GM18517 (cell line): ENCODE measurements around the gene PROM1.

Experiments used
- ATAC-seq: cut with Tn5 transposase; IDR thresholded peaks from one replicate; pipeline ENCODE4 v1.9.1; 2021; ENCODE audit warnings: mild to moderate bottlenecking, moderate library complexity; ENCODE audit not compliant: unreplicated experiment

The PROM1 gene

GRCh38 chr4:15992167-15992485 lies 91.7 kb downstream of the PROM1 start:
- no peak for ATAC-seq

- no peak for ATAC-seq
Measured at GRCh38 chr4:15990570-15991285, 93.1 kb downstream of the PROM1 start.

- no peak for ATAC-seq
Measured at GRCh38 chr4:15989424-15989823, 94.4 kb downstream of the PROM1 start.

- no peak for ATAC-seq
Measured at GRCh38 chr4:15988222-15988621, 95.6 kb downstream of the PROM1 start.

- ATAC-seq, result no peak
Measured at GRCh38 chr4:15986907-15987306, 96.9 kb downstream of the PROM1 start.

DNA sequence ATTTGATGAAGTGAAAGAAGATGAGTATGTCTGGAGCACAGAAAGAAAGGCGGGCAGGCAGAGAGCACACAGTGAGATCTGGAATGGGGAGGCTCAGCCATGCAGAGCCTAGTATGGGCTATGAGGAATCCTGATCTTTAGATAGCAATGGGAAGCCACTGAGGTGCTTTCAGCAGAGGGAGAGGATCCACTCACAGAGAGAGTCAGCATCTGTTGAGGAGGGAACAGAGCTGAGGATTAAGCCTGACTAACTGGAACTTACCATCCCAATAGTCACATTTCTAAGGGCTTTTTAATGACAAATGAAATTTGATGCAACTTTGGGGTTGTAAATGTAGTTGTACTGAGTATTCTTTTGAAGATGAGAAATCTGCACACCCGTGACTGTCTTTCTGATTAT lies 100.2 kb downstream of the PROM1 start:
- no peak for ATAC-seq

DNA sequence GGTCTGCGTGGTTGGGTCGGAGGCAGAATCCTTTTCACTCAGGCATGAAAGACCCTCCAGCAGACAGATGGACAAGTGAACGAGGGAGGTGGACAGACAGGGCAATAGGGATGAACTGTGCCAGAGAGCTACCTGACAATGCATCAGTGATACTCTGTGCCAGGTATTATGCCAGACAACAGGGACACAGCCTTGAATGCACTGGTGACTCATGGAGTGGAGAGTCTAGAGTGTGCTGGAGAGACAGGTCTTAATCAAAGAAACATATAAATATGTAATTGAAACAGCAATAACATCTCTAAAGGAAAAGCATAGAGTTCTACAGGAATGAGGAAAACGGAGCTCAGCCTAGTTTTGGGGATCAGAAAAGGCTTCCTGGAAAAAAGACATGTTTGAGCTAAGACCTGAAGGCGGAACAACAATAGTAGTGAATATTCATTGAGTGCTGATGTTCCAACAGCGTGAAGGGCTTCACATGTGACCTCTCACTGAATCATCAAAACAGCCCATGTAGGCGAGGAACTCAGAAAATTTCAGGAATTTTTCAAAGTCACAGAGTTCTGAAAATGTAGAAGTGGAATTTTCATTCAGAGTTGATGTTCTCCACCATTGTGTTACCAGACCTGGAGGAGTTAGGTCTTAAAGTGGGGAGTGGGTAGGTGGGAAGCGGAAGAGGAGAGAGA lies 100.8 kb downstream of the PROM1 start:
- ATAC-seq, result no peak

DNA sequence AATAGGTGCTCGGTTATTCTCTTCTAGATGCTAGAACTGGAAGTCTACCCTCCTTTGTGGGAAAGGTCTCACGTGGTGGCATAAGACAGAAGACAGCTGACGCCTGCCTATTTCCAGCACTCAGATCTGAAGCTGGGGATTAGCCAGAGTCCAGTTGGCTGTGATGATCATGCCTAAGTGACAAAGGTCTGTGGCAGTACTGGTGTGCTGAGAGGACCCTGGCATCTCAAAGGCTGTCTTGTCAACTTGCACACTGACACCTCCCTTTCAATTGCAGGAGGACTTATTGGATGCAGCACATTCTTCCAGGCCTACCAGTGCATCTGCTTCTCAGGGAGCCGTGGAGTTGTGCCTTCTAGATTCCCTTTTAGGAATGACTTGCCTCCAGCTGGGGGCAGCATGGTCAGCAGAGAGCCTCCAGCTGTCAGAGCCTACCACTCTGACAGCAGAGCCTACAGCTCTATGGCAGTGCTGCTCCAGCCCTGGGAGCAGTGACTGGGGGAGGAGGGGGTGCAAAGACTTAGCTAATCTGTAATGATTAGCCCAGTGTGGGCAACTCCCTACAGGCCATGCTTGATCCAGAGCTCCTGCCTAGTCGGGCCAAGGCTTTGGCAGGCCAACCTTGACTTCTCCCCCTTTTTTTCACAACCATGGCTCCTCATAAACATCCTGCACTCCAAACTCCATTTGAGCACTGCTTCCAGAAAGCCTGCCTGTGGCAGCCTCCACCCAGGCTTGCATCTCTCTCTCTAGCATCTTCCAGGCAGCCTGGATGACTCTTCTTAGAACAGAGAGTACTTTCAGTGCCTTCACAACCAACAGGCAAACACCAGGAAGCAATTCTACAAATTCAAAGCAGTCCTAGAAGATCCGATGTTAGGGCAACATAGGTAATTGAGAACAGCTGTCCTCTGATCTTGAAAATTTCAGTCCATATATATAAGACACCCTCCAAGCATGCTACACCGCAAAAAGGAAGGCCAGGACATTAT lies 107.1 kb downstream of the PROM1 start:
- ATAC-seq, result no peak

GRCh38 chr4:15971068-15971801 lies 112.6 kb downstream of the PROM1 start:
- no peak for ATAC-seq

GRCh38 chr4:15968551-15969300 lies 115.1 kb downstream of the PROM1 start:
- ATAC-seq, result no peak

GRCh38 chr4:15965325-15965724 lies 118.5 kb downstream of the PROM1 start:
- no peak for ATAC-seq

GRCh38 chr4:15964159-15964558 lies 119.7 kb downstream of the PROM1 start:
- ATAC-seq, result no peak

DNA sequence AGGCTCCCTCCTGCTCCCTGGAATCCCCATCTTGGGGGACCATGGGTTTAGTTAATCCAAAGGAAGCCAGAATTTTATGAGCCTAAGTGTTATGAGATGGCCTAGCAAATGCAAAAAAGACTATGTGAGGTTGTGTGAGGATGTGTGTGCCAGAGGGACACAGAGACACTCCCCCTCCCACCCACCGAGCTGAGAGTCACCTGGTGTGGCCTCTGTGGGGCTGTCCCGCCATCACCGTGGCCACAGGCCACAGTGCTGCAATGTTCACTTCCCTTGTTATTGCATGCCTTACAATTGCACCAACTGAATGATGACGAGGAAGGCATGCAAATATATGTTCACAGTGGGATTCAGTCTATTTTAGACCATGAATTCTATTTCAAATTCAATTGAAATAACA lies 120.2 kb downstream of the PROM1 start:
- no peak for ATAC-seq

DNA sequence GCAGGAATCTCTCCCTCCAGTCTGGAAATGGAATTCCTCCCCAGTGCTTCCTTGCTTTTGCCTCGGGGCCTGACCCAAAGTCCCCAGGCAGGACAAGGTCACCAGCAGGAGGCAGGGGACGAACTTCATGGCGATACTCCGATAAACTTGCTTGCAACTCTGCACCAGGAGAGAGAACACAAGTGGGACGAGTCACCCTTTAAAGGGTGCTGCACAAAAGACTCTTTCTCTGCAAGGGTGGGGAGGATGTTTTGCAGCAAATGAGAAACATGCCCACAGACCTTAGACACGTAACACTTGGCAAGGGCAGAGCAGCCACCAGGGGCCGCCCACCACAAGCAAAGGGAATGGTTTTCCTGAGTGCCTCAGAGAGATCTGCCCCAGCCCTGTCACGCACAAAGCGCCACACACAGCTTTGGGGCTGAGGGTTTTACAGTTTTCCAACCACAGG lies 120.8 kb downstream of the PROM1 start, which contains the start of gene FGFBP2:
Gene FGFBP2, minus strand, starts transcription at position 175 of the 451 bp plus-strand sequence. Its CDS starts 46 bp downstream, at position 129.
- no peak for ATAC-seq

DNA sequence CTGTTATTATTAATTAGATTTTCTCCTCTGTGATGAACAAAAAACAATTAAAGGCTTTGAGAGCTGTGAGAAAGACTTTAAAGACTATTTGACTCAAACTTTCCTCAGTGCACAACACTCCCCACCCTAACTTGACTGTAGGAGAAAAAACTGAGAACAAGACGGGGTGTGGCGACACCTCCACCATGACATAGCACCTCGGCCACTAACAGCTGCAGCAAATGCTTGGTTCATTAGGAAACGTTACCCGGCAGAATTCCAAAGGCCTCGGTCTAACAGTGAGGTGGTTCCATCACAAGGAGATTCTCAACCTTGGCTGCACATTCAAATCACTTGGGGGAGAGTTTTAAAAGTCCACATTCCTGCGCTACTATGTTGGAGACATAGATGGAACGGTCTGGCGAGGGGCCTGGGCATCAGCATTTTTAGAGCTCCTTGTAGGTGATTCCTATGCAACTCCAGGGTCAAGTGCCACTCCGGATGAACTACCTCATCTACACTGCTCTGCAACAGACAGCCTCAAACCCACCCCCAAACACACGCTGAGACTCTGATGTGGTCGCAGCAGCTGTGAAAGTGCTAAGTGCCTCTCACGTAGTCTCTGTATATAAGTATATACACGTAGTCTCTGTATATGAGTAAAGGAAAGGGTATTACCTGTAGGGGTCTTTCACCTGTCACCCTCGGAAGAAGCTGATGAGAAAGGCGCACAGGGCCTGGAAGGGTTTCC lies 121.9 kb downstream of the PROM1 start:
- ATAC-seq, result no peak

DNA sequence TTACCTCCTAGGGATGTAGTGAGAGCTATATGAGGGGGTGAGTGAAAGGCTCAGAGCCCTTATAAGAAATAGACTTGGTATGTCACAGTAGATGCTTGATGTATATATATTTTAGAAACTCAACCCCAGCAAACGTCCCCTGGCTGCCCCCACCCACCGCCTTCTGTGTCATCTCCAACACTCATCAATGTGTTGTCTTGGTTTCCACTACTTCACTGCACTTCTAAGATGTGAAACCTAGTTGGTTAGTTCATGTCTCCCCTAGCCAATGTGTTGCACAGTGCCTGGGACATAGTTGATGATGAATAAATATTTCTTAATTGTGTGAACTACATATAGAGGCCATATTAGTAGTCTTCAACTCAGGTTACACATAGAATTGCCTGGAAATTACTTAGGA lies 125.3 kb downstream of the PROM1 start:
- no peak for ATAC-seq

- ATAC-seq, result peak; percentile 97
Measured at GRCh38 chr4:15956179-15956850, 127.5 kb downstream of the PROM1 start.

- ATAC-seq, result no peak
Measured at GRCh38 chr4:15955670-15956069, 128.2 kb downstream of the PROM1 start.

DNA sequence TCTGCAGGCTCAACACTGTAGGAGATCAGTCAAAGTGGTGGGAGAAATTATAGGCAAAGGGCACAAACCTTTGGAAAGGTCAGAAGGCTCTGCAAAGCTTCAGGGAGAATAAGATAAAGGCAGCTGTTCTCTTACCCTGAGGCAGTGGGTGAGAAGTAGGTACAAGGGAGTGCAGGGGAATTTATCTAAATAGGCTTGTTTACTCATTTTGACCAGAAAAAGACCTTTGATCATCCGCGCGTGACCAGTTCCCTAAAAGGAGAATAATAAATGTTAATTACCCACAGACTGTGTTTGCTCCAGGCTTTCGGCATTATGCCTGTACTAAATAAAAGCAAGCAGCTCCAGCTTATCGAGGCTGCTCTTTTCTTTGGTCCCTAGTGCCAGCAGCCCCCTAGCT lies 130.2 kb downstream of the PROM1 start:
- no peak for ATAC-seq
